ENCODE measurements around the gene VTA1.

DNA sequence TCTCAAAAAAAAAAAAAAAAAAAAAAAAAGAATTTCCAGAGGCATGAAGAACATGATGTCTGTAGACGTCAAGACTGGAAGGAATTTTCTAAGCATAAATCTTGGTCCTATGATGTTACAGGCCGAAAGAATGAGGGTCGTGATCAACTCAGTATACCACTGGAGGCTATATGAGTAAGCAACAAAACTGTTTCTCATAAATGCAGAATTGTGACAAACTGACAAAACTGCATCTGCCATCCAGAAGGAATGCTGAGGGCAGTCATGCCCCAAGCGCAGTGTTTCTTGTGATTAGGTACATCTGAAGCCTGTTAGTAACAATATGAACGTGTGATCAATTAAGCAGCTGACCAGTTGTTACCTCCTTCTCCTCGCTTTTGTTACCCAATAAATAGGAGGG is 111.2 kb downstream of the VTA1 start:
- TF ChIP-seq YY1 (IDR thresholded peaks at IDR 0.05; ENCODE audit: low read depth) = no peak
- TF ChIP-seq, protein P1, sequence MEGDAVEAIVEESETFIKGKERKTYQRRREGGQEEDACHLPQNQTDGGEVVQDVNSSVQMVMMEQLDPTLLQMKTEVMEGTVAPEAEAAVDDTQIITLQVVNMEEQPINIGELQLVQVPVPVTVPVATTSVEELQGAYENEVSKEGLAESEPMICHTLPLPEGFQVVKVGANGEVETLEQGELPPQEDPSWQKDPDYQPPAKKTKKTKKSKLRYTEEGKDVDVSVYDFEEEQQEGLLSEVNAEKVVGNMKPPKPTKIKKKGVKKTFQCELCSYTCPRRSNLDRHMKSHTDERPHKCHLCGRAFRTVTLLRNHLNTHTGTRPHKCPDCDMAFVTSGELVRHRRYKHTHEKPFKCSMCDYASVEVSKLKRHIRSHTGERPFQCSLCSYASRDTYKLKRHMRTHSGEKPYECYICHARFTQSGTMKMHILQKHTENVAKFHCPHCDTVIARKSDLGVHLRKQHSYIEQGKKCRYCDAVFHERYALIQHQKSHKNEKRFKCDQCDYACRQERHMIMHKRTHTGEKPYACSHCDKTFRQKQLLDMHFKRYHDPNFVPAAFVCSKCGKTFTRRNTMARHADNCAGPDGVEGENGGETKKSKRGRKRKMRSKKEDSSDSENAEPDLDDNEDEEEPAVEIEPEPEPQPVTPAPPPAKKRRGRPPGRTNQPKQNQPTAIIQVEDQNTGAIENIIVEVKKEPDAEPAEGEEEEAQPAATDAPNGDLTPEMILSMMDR (IDR thresholded peaks at IDR 0.05) = no peak
- no peak for TF ChIP-seq NRF1 (IDR thresholded peaks at IDR 0.05; ENCODE audit: low read depth, low read length)
- TF ChIP-seq REST (IDR thresholded peaks at IDR 0.05; ENCODE audit: low read depth, low read length) = no peak
- TF ChIP-seq POLR2AphosphoS5 (IDR thresholded peaks at IDR 0.05; ENCODE audit: low read depth, low read length) = no peak
